Hindlimb muscle (tissue), 1 donor: Measurements from ENCODE around the gene SNCAIP. TPM values are rescaled to one million over a fixed set of nuclear protein-coding genes. Genes with fewer than 3 reads are reported as not detected.

Experiments used
- DNase-seq: peaks from one replicate; pipeline ENCODE4 v3.0.0-alpha.2; 2013
- polyA plus RNA-seq: library from polyadenylated mRNA; unstranded; fragments of 120-200 nt; gene quantifications from one replicate; pipeline ENCODE4 v1.2.1, GENCODE V29; 2013; ENCODE audit not compliant: insufficient read length

Gene SNCAIP
- polyA plus RNA-seq, 1 donor: 5.7 TPM

- no peak for DNase-seq
Measured at GRCh38 chr5:122507581-122507980, 195.5 kb downstream of the SNCAIP start.

GRCh38 chr5:122508623-122509022, 196.6 kb downstream of the SNCAIP start:
- no peak for DNase-seq

Other genes with a start within 250 kb of the SNCAIP start
- 41.1 TPM for gene LOX, start 234.0 kb upstream of the SNCAIP start, polyA plus RNA-seq
- gene ZNF474, start 182.7 kb upstream of the SNCAIP start, polyA plus RNA-seq: 0.59 TPM